Activated effector memory CD4-positive, alpha-beta T cell treated with Interleukin-2 at 50 U/mL for 16 hours (primary cell): ENCODE measurements around the gene SERPING1.

Experiments used
- DNase-seq: peaks from one replicate; pipeline ENCODE4 v3.0.0-alpha.2; 2020

The SERPING1 gene

GRCh38 chr11:57597461-57597915 is at the start of gene SERPING1:
Gene SERPING1, plus strand, starts transcription at chr11:57597685. Its CDS starts 586 bp downstream, at chr11:57598271.
- no peak for DNase-seq

- no peak for DNase-seq
Observed at GRCh38 chr11:57547854-57548377, 49.6 kb upstream of the SERPING1 start.

GRCh38 chr11:57549983-57550382 is 47.5 kb upstream of the SERPING1 start:
- DNase-seq: no peak

GRCh38 chr11:57551941-57552340 is 45.5 kb upstream of the SERPING1 start:
- DNase-seq: no peak

- DNase-seq: no peak
Observed at GRCh38 chr11:57552479-57552878, 45.0 kb upstream of the SERPING1 start.

- DNase-seq: no peak
Observed at GRCh38 chr11:57555393-57555792, 42.1 kb upstream of the SERPING1 start.

GRCh38 chr11:57556041-57556440 is 41.4 kb upstream of the SERPING1 start:
- no peak for DNase-seq

GRCh38 chr11:57560146-57560545 is 37.3 kb upstream of the SERPING1 start:
- no peak for DNase-seq

- no peak for DNase-seq
Observed at GRCh38 chr11:57562596-57562995, 34.9 kb upstream of the SERPING1 start.

GRCh38 chr11:57566005-57566904 is 31.2 kb upstream of the SERPING1 start:
- DNase-seq: no peak

GRCh38 chr11:57566905-57567514 is 30.5 kb upstream of the SERPING1 start:
- peak; percentile 15 for DNase-seq

- DNase-seq: peak; percentile 53
Observed at GRCh38 chr11:57567515-57568329, 29.8 kb upstream of the SERPING1 start, which contains the start of gene UBE2L6. Gene UBE2L6, minus strand, starts transcription at chr11:57567672. Its CDS starts 61 bp downstream, at chr11:57567611.

- peak; percentile 81 for DNase-seq
Observed at GRCh38 chr11:57568330-57568766, 29.1 kb upstream of the SERPING1 start.

- DNase-seq: no peak
Observed at GRCh38 chr11:57571606-57572005, 25.9 kb upstream of the SERPING1 start.

- DNase-seq: no peak
Observed at GRCh38 chr11:57574061-57574460, 23.4 kb upstream of the SERPING1 start.

- no peak for DNase-seq
Observed at GRCh38 chr11:57584341-57584740, 13.1 kb upstream of the SERPING1 start.

GRCh38 chr11:57585301-57585700 is 12.2 kb upstream of the SERPING1 start:
- DNase-seq: no peak

GRCh38 chr11:57586711-57587245 is 10.7 kb upstream of the SERPING1 start:
- DNase-seq: no peak

GRCh38 chr11:57588046-57588710 is 9.3 kb upstream of the SERPING1 start:
- DNase-seq: no peak

- no peak for DNase-seq
Observed at GRCh38 chr11:57596266-57596885, 1.1 kb upstream of the SERPING1 start.
